HepG2 (cell line): Measurements from ENCODE around the gene ASTN2.

Experiments
- TF ChIP-seq, protein P1 (sequence below), 2 experiments: fragments of 450-650 bp in 1 of 2; sonication (generic) in 1 of 2; formaldehyde crosslinking in 1 of 2; IDR thresholded peaks; 2 replicates each; pipeline versions ENCODE4 v1.6.1 to v1.8.0; 2016 to 2022; ENCODE audit warnings: antibody characterized with exemption in 1 of 2, mild to moderate bottlenecking in 1 of 2, missing genetic modification reagents in 1 of 2
- TF ChIP-seq, protein P2 (sequence below): sonication (generic); formaldehyde crosslinking; IDR thresholded peaks from 2 replicates; pipeline ENCODE4 v1.5.0; 2020; ENCODE audit warnings: mild to moderate bottlenecking, missing genetic modification reagents, moderate library complexity

DNA sequence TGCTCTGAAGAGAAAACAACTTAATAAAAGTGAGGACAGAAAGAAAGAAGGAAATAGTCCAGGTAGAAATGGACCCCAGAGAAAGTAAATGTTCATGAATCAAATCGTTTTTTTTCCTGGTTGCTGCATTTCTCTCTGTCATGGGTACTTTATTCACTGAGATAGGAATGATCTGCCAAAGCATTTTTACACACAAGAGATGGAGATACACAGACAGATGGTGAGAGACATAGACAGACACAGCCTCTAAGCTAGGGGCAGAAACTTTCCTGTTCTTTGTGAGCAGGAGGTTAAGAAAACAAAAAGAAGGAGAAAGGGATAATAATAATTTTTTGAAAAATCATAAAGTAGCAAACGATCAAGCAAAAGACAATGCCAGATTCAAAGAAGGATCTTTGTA lies 73.7 kb downstream of the ASTN2 start:
- TF ChIP-seq, protein P1, sequence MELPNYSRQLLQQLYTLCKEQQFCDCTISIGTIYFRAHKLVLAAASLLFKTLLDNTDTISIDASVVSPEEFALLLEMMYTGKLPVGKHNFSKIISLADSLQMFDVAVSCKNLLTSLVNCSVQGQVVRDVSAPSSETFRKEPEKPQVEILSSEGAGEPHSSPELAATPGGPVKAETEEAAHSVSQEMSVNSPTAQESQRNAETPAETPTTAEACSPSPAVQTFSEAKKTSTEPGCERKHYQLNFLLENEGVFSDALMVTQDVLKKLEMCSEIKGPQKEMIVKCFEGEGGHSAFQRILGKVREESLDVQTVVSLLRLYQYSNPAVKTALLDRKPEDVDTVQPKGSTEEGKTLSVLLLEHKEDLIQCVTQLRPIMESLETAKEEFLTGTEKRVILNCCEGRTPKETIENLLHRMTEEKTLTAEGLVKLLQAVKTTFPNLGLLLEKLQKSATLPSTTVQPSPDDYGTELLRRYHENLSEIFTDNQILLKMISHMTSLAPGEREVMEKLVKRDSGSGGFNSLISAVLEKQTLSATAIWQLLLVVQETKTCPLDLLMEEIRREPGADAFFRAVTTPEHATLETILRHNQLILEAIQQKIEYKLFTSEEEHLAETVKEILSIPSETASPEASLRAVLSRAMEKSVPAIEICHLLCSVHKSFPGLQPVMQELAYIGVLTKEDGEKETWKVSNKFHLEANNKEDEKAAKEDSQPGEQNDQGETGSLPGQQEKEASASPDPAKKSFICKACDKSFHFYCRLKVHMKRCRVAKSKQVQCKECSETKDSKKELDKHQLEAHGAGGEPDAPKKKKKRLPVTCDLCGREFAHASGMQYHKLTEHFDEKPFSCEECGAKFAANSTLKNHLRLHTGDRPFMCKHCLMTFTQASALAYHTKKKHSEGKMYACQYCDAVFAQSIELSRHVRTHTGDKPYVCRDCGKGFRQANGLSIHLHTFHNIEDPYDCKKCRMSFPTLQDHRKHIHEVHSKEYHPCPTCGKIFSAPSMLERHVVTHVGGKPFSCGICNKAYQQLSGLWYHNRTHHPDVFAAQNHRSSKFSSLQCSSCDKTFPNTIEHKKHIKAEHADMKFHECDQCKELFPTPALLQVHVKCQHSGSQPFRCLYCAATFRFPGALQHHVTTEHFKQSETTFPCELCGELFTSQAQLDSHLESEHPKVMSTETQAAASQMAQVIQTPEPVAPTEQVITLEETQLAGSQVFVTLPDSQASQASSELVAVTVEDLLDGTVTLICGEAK (IDR thresholded peaks at IDR 0.05): no peak
- TF ChIP-seq, protein P1 (CRISPR knock-in tag; IDR thresholded peaks at IDR 0.05): no peak
- TF ChIP-seq, protein P2, sequence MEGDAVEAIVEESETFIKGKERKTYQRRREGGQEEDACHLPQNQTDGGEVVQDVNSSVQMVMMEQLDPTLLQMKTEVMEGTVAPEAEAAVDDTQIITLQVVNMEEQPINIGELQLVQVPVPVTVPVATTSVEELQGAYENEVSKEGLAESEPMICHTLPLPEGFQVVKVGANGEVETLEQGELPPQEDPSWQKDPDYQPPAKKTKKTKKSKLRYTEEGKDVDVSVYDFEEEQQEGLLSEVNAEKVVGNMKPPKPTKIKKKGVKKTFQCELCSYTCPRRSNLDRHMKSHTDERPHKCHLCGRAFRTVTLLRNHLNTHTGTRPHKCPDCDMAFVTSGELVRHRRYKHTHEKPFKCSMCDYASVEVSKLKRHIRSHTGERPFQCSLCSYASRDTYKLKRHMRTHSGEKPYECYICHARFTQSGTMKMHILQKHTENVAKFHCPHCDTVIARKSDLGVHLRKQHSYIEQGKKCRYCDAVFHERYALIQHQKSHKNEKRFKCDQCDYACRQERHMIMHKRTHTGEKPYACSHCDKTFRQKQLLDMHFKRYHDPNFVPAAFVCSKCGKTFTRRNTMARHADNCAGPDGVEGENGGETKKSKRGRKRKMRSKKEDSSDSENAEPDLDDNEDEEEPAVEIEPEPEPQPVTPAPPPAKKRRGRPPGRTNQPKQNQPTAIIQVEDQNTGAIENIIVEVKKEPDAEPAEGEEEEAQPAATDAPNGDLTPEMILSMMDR: no peak
